Endodermal cell (in vitro differentiated cells): ENCODE results near the gene COL27A1. TPM values are rescaled to one million over a fixed set of nuclear protein-coding genes. Genes with fewer than 3 reads are reported as not detected.
A peak's percentile ranks its signal among the peaks of the same experiment; 100 is the strongest.

ENCODE experiments used
- DNase-seq: peaks from one replicate; pipeline ENCODE4 v3.0.0-alpha.2; 2017
- H3K27ac ChIP-seq: 2 replicates; pipeline ENCODE4 v1.5.1; 2013; ENCODE audit warnings: mild to moderate bottlenecking, low read depth, low read length, moderate library complexity
- H3K27me3 ChIP-seq: 2 replicates; pipeline ENCODE4 v1.6.1; 2013; ENCODE audit warnings: mild to moderate bottlenecking, low read length, moderate library complexity; ENCODE audit not compliant: insufficient read depth, control insufficient read depth, poor library complexity, severe bottlenecking
- H3K36me3 ChIP-seq: 2 replicates; pipeline ENCODE4 v1.7.0; 2013; ENCODE audit warnings: mild to moderate bottlenecking, low read length, moderate library complexity; ENCODE audit not compliant: control insufficient read depth, insufficient read depth
- H3K4me1 ChIP-seq: one replicate; pipeline ENCODE4 v1.7.0; 2013; ENCODE audit warnings: low read length; ENCODE audit not compliant: control insufficient read depth, insufficient read depth
- H3K4me3 ChIP-seq: 2 replicates; pipeline ENCODE4 v1.5.1; 2013; ENCODE audit warnings: mild to moderate bottlenecking, low read length, moderate library complexity
- H3K9ac ChIP-seq: 2 replicates; pipeline ENCODE4 v1.6.1; 2013; ENCODE audit warnings: mild to moderate bottlenecking, low read length, moderate library complexity; ENCODE audit not compliant: poor library complexity, severe bottlenecking; ENCODE audit errors: extremely low read depth
- H3K9me3 ChIP-seq: 2 replicates; pipeline ENCODE4 v1.6.1; 2013; ENCODE audit warnings: mild to moderate bottlenecking, low read length, moderate library complexity; ENCODE audit not compliant: control insufficient read depth
- H3K27ac Mint-ChIP-seq: 2 replicates; pipeline ENCODE4 v1.8.0; 2020; ENCODE audit warnings: mixed read lengths
- H3K27me3 Mint-ChIP-seq: 2 replicates; pipeline ENCODE4 v1.8.0; 2021; ENCODE audit warnings: mild to moderate bottlenecking, mixed read lengths; ENCODE audit not compliant: insufficient read depth
- H3K36me3 Mint-ChIP-seq: 2 replicates; pipeline ENCODE4 v1.8.0; 2020; ENCODE audit warnings: low read depth, mixed read lengths
- H3K4me1 Mint-ChIP-seq: 2 replicates; pipeline ENCODE4 v1.8.0; 2020; ENCODE audit warnings: mixed read lengths
- H3K4me3 Mint-ChIP-seq: 2 replicates; pipeline ENCODE4 v1.8.0; 2020; ENCODE audit warnings: mild to moderate bottlenecking, moderate library complexity, mixed read lengths
- H3K9me3 Mint-ChIP-seq: 2 replicates; pipeline ENCODE4 v1.8.0; 2020; ENCODE audit warnings: mild to moderate bottlenecking, mixed read lengths
- CTCF ChIP-seq: fragments of 200-600 bp; sonication (generic); conservative IDR thresholded peaks from 2 replicates; pipeline ENCODE4 v1.5.0; 2021; ENCODE audit warnings: antibody characterized with exemption, mild to moderate bottlenecking
- WGBS, 2 experiments: methylation state at CpG; one replicate each; pipeline versions ENCODE4 v1.1.5 to v1.1.7; 2013; ENCODE audit warnings: missing lambda C conversion rate in 2 of 2, mixed read lengths in 1 of 2; ENCODE audit not compliant: insufficient coverage in 1 of 2, insufficient read length in 1 of 2; 5-methylcytosine and 5-hydroxymethylcytosine counted together
- total RNA-seq, 2 donors: library from RNA; stranded (reverse); fragmentation: NEBNext Ultra II Directional in 1 of 2; extraction: Animal tissue kit (Norgen Biotek cat#: 25700) in 1 of 2; gene quantifications; 2 replicates in 1 of 2; 3 replicates in 1 of 2; pipeline ENCODE4 v1.2.1, GENCODE V29; 2021

Gene COL27A1
- total RNA-seq, 2 donors from 2014 or later, result 43.8 to 69.5 TPM

GRCh38 chr9:114115654-114116125 is 39.6 kb upstream of the COL27A1 start:
- H3K9ac ChIP-seq, result no peak overlapping the region
- H3K36me3 ChIP-seq, result no peaks in the 10 kb centered on the region
- Mint-ChIP-seq H3K27me3 (peaks cover 31% of the 10 kb centered on the region), H3K9me3 (no peaks in the 10 kb centered on the region), H3K4me3 (no peak overlapping the region), H3K4me1 (peaks cover 28% of the 10 kb centered on the region), H3K27ac (no peak overlapping the region), H3K36me3 (no peaks in the 10 kb centered on the region)
- 96 to 98% methylated on average over 7 to 9 of the region's 9 CpGs for WGBS, 2 experiments
- H3K27me3 ChIP-seq, result peaks cover 13% of the 10 kb centered on the region
- H3K4me3 ChIP-seq, result no peak overlapping the region
- H3K9me3 ChIP-seq, result no peaks in the 10 kb centered on the region
- H3K4me1 ChIP-seq, result peaks cover 2% of the 10 kb centered on the region
- H3K27ac ChIP-seq, result no peak overlapping the region
- TF ChIP-seq CTCF, result no peak
- DNase-seq, result no peak

GRCh38 chr9:114116126-114116747 is 39.1 kb upstream of the COL27A1 start:
- Mint-ChIP-seq H3K4me3 (no peak overlapping the region), H3K9me3 (no peaks in the 10 kb centered on the region), H3K27me3 (peaks cover 27% of the 10 kb centered on the region), H3K4me1 (peaks cover 28% of the 10 kb centered on the region), H3K36me3 (no peaks in the 10 kb centered on the region), H3K27ac (no peak overlapping the region)
- Histone ChIP-seq H3K9me3 (no peaks in the 10 kb centered on the region), H3K4me1 (peaks cover 2% of the 10 kb centered on the region), H3K36me3 (no peaks in the 10 kb centered on the region), H3K27ac (no peak overlapping the region), H3K4me3 (no peak overlapping the region), H3K9ac (no peak overlapping the region), H3K27me3 (peaks cover 10% of the 10 kb centered on the region)
- DNase-seq, result peak; percentile 46
- no peak for TF ChIP-seq CTCF
- 88 to 90% methylated on average over 8 to 12 of the region's 12 CpGs for WGBS, 2 experiments

DNA sequence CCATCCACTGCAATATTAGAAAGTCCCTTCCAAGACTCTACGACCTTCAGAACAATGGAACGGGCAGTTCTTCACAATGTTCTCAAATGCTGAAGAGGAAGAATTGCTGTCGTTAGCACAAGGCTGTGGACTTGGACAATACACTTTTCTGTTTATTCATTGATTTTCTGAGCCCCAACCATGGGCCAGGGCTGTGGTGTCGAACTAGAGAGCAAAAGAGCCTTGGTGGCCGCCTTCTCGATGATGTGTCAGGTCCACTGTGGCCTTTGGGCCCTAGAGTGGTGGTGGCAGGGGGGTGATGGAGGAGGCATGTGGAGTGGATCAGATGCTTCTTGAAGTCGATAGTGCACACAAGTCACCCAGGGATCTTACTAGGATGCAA is 37.7 kb upstream of the COL27A1 start:
- no peak overlapping the region for H3K27ac Mint-ChIP-seq
- H3K4me3 Mint-ChIP-seq, result no peak overlapping the region
- no peaks in the 10 kb centered on the region for H3K9me3 Mint-ChIP-seq
- Histone ChIP-seq H3K9ac (no peak overlapping the region), H3K36me3 (no peaks in the 10 kb centered on the region), H3K27ac (no peak overlapping the region), H3K4me3 (no peak overlapping the region), H3K9me3 (no peaks in the 10 kb centered on the region), H3K27me3 (peaks cover 10% of the 10 kb centered on the region), H3K4me1 (peaks cover 2% of the 10 kb centered on the region)
- H3K36me3 Mint-ChIP-seq, result no peaks in the 10 kb centered on the region
- WGBS, 2 experiments, result 79 to 81% methylated on average over 6 to 7 of the region's 7 CpGs
- H3K27me3 Mint-ChIP-seq, result peaks cover 18% of the 10 kb centered on the region
- TF ChIP-seq CTCF, result no peak
- H3K4me1 Mint-ChIP-seq, result peaks cover 28% of the 10 kb centered on the region
- DNase-seq, result no peak
